ACC112 (cell line): ENCODE results near the gene RAPGEF6.

Experiments
- H2AFZ ChIP-seq: fragments of 200-600 bp; sonication (generic); one replicate; pipeline ENCODE4 v1.6.0; 2017; ENCODE audit warnings: antibody characterized with exemption, low read length; ENCODE audit not compliant: unreplicated experiment
- H3K27ac ChIP-seq: fragments of 200-600 bp; sonication (generic); 2 replicates; pipeline ENCODE4 v1.5.1; 2014; ENCODE audit warnings: low read depth, mild to moderate bottlenecking, antibody characterized with exemption, low read length, moderate library complexity
- H3K27me3 ChIP-seq: fragments of 200-600 bp; sonication (generic); 2 replicates; pipeline ENCODE4 v1.6.1; 2014; ENCODE audit warnings: mild to moderate bottlenecking, antibody characterized with exemption, low read length, moderate library complexity, mixed read lengths; ENCODE audit not compliant: insufficient read depth
- H3K36me3 ChIP-seq: fragments of 200-600 bp; sonication (generic); 2 replicates; pipeline ENCODE4 v1.6.1; 2016; ENCODE audit warnings: mild to moderate bottlenecking, antibody characterized with exemption, low read length, moderate library complexity, mixed read lengths; ENCODE audit not compliant: insufficient read depth
- H3K4me1 ChIP-seq: fragments of 200-600 bp; sonication (generic); one replicate; pipeline ENCODE4 v1.6.1; 2016; ENCODE audit warnings: low read length, mixed read lengths; ENCODE audit not compliant: insufficient read depth, unreplicated experiment, control insufficient read depth
- H3K4me3 ChIP-seq: fragments of 200-600 bp; sonication (generic); 2 replicates; pipeline ENCODE4 v1.5.1; 2014; ENCODE audit warnings: mild to moderate bottlenecking, low read depth, low read length
- H3K79me2 ChIP-seq: fragments of 200-600 bp; sonication (generic); one replicate; pipeline ENCODE4 v1.6.0; 2016; ENCODE audit warnings: low read length; ENCODE audit not compliant: control insufficient read depth, unreplicated experiment, insufficient read depth

RAPGEF6 gene

GRCh38 chr5:131664929-131665328 is 29.9 kb upstream of the RAPGEF6 start:
- no peak overlapping the region for H2AFZ ChIP-seq
- H3K27me3 ChIP-seq: no peaks in the 10 kb centered on the region
- peaks cover 54% of the 10 kb centered on the region for H3K36me3 ChIP-seq
- no peak overlapping the region for H3K4me3 ChIP-seq
- H3K79me2 ChIP-seq: no peaks in the 10 kb centered on the region
- H3K4me1 ChIP-seq: no peaks in the 10 kb centered on the region
- no peak overlapping the region for H3K27ac ChIP-seq

- H3K27ac ChIP-seq: no peak overlapping the region
- H3K4me3 ChIP-seq: no peak overlapping the region
- no peaks in the 10 kb centered on the region for H3K4me1 ChIP-seq
- no peak overlapping the region for H2AFZ ChIP-seq
- H3K27me3 ChIP-seq: no peaks in the 10 kb centered on the region
- no peaks in the 10 kb centered on the region for H3K79me2 ChIP-seq
- peaks cover 51% of the 10 kb centered on the region for H3K36me3 ChIP-seq
Measured at GRCh38 chr5:131661933-131662332, 26.9 kb upstream of the RAPGEF6 start.

- Histone ChIP-seq H3K79me2 (no peaks in the 10 kb centered on the region), H3K36me3 (peaks cover 51% of the 10 kb centered on the region), H3K27ac (no peak overlapping the region), H3K4me1 (no peaks in the 10 kb centered on the region), H3K27me3 (no peaks in the 10 kb centered on the region), H2AFZ (no peak overlapping the region), H3K4me3 (no peak overlapping the region)
Measured at GRCh38 chr5:131659841-131660240, 24.8 kb upstream of the RAPGEF6 start.

GRCh38 chr5:131659290-131659689 is 24.3 kb upstream of the RAPGEF6 start:
- Histone ChIP-seq H2AFZ (no peak overlapping the region), H3K36me3 (peaks cover 54% of the 10 kb centered on the region), H3K27ac (no peak overlapping the region)

GRCh38 chr5:131654776-131655175 is 19.7 kb upstream of the RAPGEF6 start:
- Histone ChIP-seq H3K36me3 (peaks cover 46% of the 10 kb centered on the region), H2AFZ (no peak overlapping the region), H3K27me3 (no peaks in the 10 kb centered on the region), H3K4me1 (peaks cover 5% of the 10 kb centered on the region), H3K4me3 (no peak overlapping the region), H3K27ac (no peak overlapping the region), H3K79me2 (no peaks in the 10 kb centered on the region)

More at GRCh38 chr5:131659290-131659689, 24.3 kb upstream of the RAPGEF6 start:
- Histone ChIP-seq H3K4me3 (no peak overlapping the region), H3K27me3 (no peaks in the 10 kb centered on the region), H3K79me2 (no peaks in the 10 kb centered on the region), H3K4me1 (no peaks in the 10 kb centered on the region)

GRCh38 chr5:131654309-131654708 is 19.3 kb upstream of the RAPGEF6 start:
- Histone ChIP-seq H3K4me3 (no peak overlapping the region), H3K4me1 (peaks cover 10% of the 10 kb centered on the region), H3K79me2 (no peaks in the 10 kb centered on the region), H2AFZ (no peak overlapping the region), H3K36me3 (peaks cover 47% of the 10 kb centered on the region), H3K27ac (no peak overlapping the region), H3K27me3 (no peaks in the 10 kb centered on the region)

- no peak overlapping the region for H3K4me3 ChIP-seq
- H3K4me1 ChIP-seq: peaks cover 20% of the 10 kb centered on the region
- no peaks in the 10 kb centered on the region for H3K79me2 ChIP-seq
- H3K27ac ChIP-seq: no peak overlapping the region
- peaks cover 66% of the 10 kb centered on the region for H3K36me3 ChIP-seq
- H2AFZ ChIP-seq: no peak overlapping the region
- no peaks in the 10 kb centered on the region for H3K27me3 ChIP-seq
Measured at GRCh38 chr5:131649161-131649560, 14.1 kb upstream of the RAPGEF6 start.

GRCh38 chr5:131647048-131647769 is 12.2 kb upstream of the RAPGEF6 start:
- no peaks in the 10 kb centered on the region for H3K79me2 ChIP-seq
- H2AFZ ChIP-seq: no peak overlapping the region
- H3K4me1 ChIP-seq: peaks cover 20% of the 10 kb centered on the region
- H3K27ac ChIP-seq: no peak overlapping the region
- H3K4me3 ChIP-seq: no peak overlapping the region
- H3K36me3 ChIP-seq: peaks cover 60% of the 10 kb centered on the region
- no peaks in the 10 kb centered on the region for H3K27me3 ChIP-seq

GRCh38 chr5:131644822-131645221 is 9.8 kb upstream of the RAPGEF6 start:
- Histone ChIP-seq H3K4me3 (no peak overlapping the region), H2AFZ (no peak overlapping the region), H3K36me3 (peaks cover 40% of the 10 kb centered on the region), H3K27me3 (no peaks in the 10 kb centered on the region), H3K79me2 (no peaks in the 10 kb centered on the region), H3K4me1 (peaks cover 16% of the 10 kb centered on the region), H3K27ac (peak overlapping the region; percentile 43; the same call in 1 of the 2 replicates)

GRCh38 chr5:131644370-131644769 is 9.3 kb upstream of the RAPGEF6 start:
- peaks cover 11% of the 10 kb centered on the region for H3K4me1 ChIP-seq
- peak overlapping the region; percentile 43; the same call in 1 of the 2 replicates for H3K27ac ChIP-seq
- no peak overlapping the region for H3K4me3 ChIP-seq
- no peaks in the 10 kb centered on the region for H3K79me2 ChIP-seq
- no peaks in the 10 kb centered on the region for H3K27me3 ChIP-seq
- peaks cover 36% of the 10 kb centered on the region for H3K36me3 ChIP-seq
- H2AFZ ChIP-seq: no peak overlapping the region

GRCh38 chr5:131641494-131641893 is 6.5 kb upstream of the RAPGEF6 start:
- Histone ChIP-seq H2AFZ (no peak overlapping the region), H3K4me1 (peaks cover 8% of the 10 kb centered on the region), H3K4me3 (no peak overlapping the region), H3K27me3 (no peaks in the 10 kb centered on the region), H3K79me2 (no peaks in the 10 kb centered on the region), H3K27ac (no peak overlapping the region), H3K36me3 (peaks cover 30% of the 10 kb centered on the region)
